GM12801 (cell line): ENCODE results near the gene PSMB3.

Experiments
- CTCF ChIP-seq: IDR thresholded peaks from one replicate; pipeline ENCODE4 v1.5.1; 2011; ENCODE audit warnings: control low read depth; ENCODE audit not compliant: insufficient read length; ENCODE audit errors: extremely low read depth

The PSMB3 gene

GRCh38 chr17:38719943-38720641 is 32.4 kb upstream of the PSMB3 start:
- TF ChIP-seq CTCF = no peak

GRCh38 chr17:38720941-38721340 is 31.6 kb upstream of the PSMB3 start:
- TF ChIP-seq CTCF = no peak

GRCh38 chr17:38721802-38722201 is 30.7 kb upstream of the PSMB3 start:
- TF ChIP-seq CTCF = no peak

- TF ChIP-seq CTCF = no peak
These were observed 28.1 kb upstream of the PSMB3 start for GRCh38 chr17:38724337-38724988.

- TF ChIP-seq CTCF = no peak
These were observed 27.5 kb upstream of the PSMB3 start for GRCh38 chr17:38725066-38725465.

- TF ChIP-seq CTCF = no peak
These were observed 24.8 kb upstream of the PSMB3 start for GRCh38 chr17:38727736-38728135.

GRCh38 chr17:38728290-38728831 is 24.2 kb upstream of the PSMB3 start:
- no peak for TF ChIP-seq CTCF
